Body of pancreas (tissue), 4 donors: Measurements from ENCODE around the gene TRAK1.
"Not testable (repeated sequence)": the region's sequence is repeated elsewhere in the genome, so short reads cannot be mapped to it uniquely, and the experiment has no call there.

ENCODE experiments used
- CTCF ChIP-seq, 7 experiments: fragments of 450-650 bp in 4 of 7; fragments of 200-600 bp in 3 of 7; sonication (generic) in 3 of 7; IDR thresholded peaks; one replicate each; pipeline ENCODE4 v1.5.1; 2016 to 2019; ENCODE audit warnings: antibody characterized with exemption in 7 of 7
- POLR2A ChIP-seq, 3 donors: fragments of 450-650 bp; IDR thresholded peaks; one replicate each; pipeline ENCODE4 v1.6.1; 2016; ENCODE audit warnings: antibody characterized with exemption in 3 of 3, mild to moderate bottlenecking in 2 of 3

- TF ChIP-seq CTCF, POLR2A (IDR thresholded peaks at IDR 0.05): not testable (repeated sequence)
These were observed 42.6 kb upstream of the TRAK1 start for GRCh38 chr3:42048526-42048925.
